Type B pancreatic cell (in vitro differentiated cells): ENCODE results near the gene NYAP2. TPM values are rescaled to one million over a fixed set of nuclear protein-coding genes. Genes with fewer than 3 reads are reported as not detected.

ENCODE experiments used
- DNase-seq: peaks from one replicate; pipeline ENCODE4 v3.0.0; 2021; ENCODE audit warnings: mixed read lengths; ENCODE audit not compliant: unreplicated experiment; ENCODE audit errors: extremely low spot score
- H3K27ac Mint-ChIP-seq: 2 replicates; pipeline ENCODE4 v1.8.0; 2021; ENCODE audit warnings: mild to moderate bottlenecking, mixed read lengths
- H3K27me3 Mint-ChIP-seq: 2 replicates; pipeline ENCODE4 v1.8.0; 2021; ENCODE audit warnings: mixed read lengths
- H3K36me3 Mint-ChIP-seq: 2 replicates; pipeline ENCODE4 v1.8.0; 2021; ENCODE audit warnings: mixed read lengths
- H3K4me1 Mint-ChIP-seq: one replicate; pipeline ENCODE4 v1.8.0; 2021; ENCODE audit warnings: mixed read lengths; ENCODE audit not compliant: unreplicated experiment
- H3K4me3 Mint-ChIP-seq: 2 replicates; pipeline ENCODE4 v1.8.0; 2021; ENCODE audit warnings: mild to moderate bottlenecking, mixed read lengths
- H3K9me3 Mint-ChIP-seq: 2 replicates; pipeline ENCODE4 v1.8.0; 2021; ENCODE audit warnings: mixed read lengths
- CTCF ChIP-seq: fragments of 200-600 bp; sonication (generic); conservative IDR thresholded peaks from 2 replicates; pipeline ENCODE4 v1.5.0; 2021; ENCODE audit warnings: antibody characterized with exemption, mild to moderate bottlenecking
- total RNA-seq: library from RNA; stranded (reverse); gene quantifications from 2 replicates; pipeline ENCODE4 v1.2.1, GENCODE V29; 2021; ENCODE audit warnings: low replicate concordance

Gene NYAP2
- total RNA-seq, 1 donor from 2014 or later, result 0.46 TPM

- Mint-ChIP-seq H3K4me3 (no peak overlapping the region), H3K27ac (no peak overlapping the region), H3K4me1 (no peaks in the 10 kb centered on the region), H3K27me3 (peaks cover 4% of the 10 kb centered on the region), H3K9me3 (no peaks in the 10 kb centered on the region), H3K36me3 (no peaks in the 10 kb centered on the region)
- no peak for TF ChIP-seq CTCF
- DNase-seq, result no peak
Measured at GRCh38 chr2:225415341-225415740, 15.8 kb downstream of the NYAP2 start.

DNA sequence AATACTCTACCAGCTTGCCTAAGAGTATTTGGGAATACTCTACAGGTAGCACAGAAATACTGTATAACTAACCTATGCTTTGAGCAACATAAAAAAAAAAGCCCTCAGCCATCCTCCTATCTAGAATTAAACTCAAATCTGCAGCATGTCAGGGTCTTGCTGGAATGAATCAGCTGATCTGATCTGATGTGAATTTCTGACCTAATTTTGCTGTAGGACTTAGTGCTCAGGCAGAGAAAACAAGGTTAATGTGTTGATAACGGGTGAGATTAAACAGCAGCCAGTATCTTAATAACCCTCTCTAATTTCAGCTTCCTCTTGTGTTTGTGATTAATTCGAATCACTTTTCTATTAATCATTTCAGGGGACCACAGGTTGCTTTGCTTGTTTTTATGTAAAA, 16.3 kb downstream of the NYAP2 start:
- DNase-seq, result no peak
- TF ChIP-seq CTCF, result no peak
- no peak overlapping the region for H3K27ac Mint-ChIP-seq
- H3K27me3 Mint-ChIP-seq, result peaks cover 4% of the 10 kb centered on the region
- no peaks in the 10 kb centered on the region for H3K4me1 Mint-ChIP-seq
- no peak overlapping the region for H3K4me3 Mint-ChIP-seq
- H3K9me3 Mint-ChIP-seq, result no peaks in the 10 kb centered on the region
- no peaks in the 10 kb centered on the region for H3K36me3 Mint-ChIP-seq

GRCh38 chr2:225416616-225417367, 17.3 kb downstream of the NYAP2 start:
- Mint-ChIP-seq H3K4me1 (no peaks in the 10 kb centered on the region), H3K27ac (no peak overlapping the region)

GRCh38 chr2:225419033-225419432, 19.5 kb downstream of the NYAP2 start:
- Mint-ChIP-seq H3K4me3 (no peak overlapping the region), H3K27ac (no peak overlapping the region), H3K9me3 (no peaks in the 10 kb centered on the region), H3K4me1 (no peaks in the 10 kb centered on the region), H3K36me3 (no peaks in the 10 kb centered on the region), H3K27me3 (no peaks in the 10 kb centered on the region)
- no peak for TF ChIP-seq CTCF
- DNase-seq, result no peak

More at GRCh38 chr2:225416616-225417367, 17.3 kb downstream of the NYAP2 start:
- Mint-ChIP-seq H3K4me3 (no peak overlapping the region), H3K36me3 (no peaks in the 10 kb centered on the region), H3K9me3 (no peaks in the 10 kb centered on the region), H3K27me3 (no peaks in the 10 kb centered on the region)
- DNase-seq, result no peak
- TF ChIP-seq CTCF, result no peak

- no peak for TF ChIP-seq CTCF
- no peak for DNase-seq
- no peaks in the 10 kb centered on the region for H3K27me3 Mint-ChIP-seq
- H3K9me3 Mint-ChIP-seq, result no peaks in the 10 kb centered on the region
- no peaks in the 10 kb centered on the region for H3K4me1 Mint-ChIP-seq
- H3K27ac Mint-ChIP-seq, result no peak overlapping the region
- H3K36me3 Mint-ChIP-seq, result no peaks in the 10 kb centered on the region
- no peak overlapping the region for H3K4me3 Mint-ChIP-seq
Measured at GRCh38 chr2:225422145-225422544, 22.6 kb downstream of the NYAP2 start.
